Measurements from ENCODE around the gene EMC8.

DNA sequence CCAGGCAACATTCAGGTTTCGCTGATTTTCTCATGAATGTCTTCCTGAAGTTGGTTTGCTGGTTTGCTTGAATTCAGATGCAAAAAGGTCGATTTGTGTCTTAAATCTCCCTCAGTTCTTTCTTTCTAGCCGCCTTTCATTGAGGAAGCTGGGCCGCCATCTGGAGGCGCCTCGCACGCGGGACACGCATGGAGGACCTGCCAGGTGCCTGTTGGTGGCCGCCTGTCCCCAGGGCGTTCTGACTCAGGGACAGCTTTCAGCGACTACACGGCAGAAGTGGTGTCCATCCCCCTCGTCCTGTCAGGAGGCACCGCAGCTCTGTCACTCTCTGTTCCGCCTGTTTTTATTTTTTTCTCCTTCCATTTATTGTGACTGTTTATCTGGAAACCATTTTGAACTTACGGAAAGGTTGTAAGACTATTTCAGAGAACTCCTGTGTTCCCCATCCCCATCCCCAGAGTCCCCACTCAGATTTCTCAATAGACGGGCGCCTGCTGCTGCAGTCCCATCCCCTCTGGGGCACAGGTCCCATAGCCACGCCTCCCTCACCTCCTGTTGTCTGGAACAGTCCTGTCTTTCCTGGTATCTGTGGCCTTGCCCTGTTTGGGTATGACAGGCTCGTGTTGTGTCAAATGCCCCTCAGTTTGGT is 33.4 kb upstream of the EMC8 start:
- TF ChIP-seq CTCF (optimal IDR thresholded peaks at IDR 0.05 in 1 of 3, IDR thresholded peaks at IDR 0.05 in 1 of 3, conservative IDR thresholded peaks at IDR 0.05 in 1 of 3; ENCODE audit: extremely low read depth in 1 of 3, insufficient read depth in 2 of 3, low read length in 3 of 3) = no peak
- TF ChIP-seq EZH2 (IDR thresholded peaks at IDR 0.05; ENCODE audit: low read length) = no peak
